ENCODE data around the gene ZNF597. TPM values are rescaled to one million over a fixed set of nuclear protein-coding genes. Genes with fewer than 3 reads are reported as not detected.

Gene ZNF597
- total RNA-seq, 1 experiment from 2014 or later, result 3.1 TPM

GRCh38 chr16:3400446-3400778 lies 42.9 kb downstream of the ZNF597 start:
- DNase-seq (ENCODE audit: low read depth, low spot score), result no peak
- in situ Hi-C loops (cut with HindIII; ENCODE audit: low pct_unique_long_range_greater_than_20kb, low sequenced_read_pairs), result no loop called here

- in situ Hi-C loops (cut with HindIII; ENCODE audit: low pct_unique_long_range_greater_than_20kb, low sequenced_read_pairs), result no loop called here
Observed at GRCh38 chr16:3389663-3390338, 53.5 kb downstream of the ZNF597 start.

GRCh38 chr16:3388325-3388724 lies 55.0 kb downstream of the ZNF597 start:
- in situ Hi-C loops (cut with HindIII; ENCODE audit: low pct_unique_long_range_greater_than_20kb, low sequenced_read_pairs), result no loop called here
- no peak for DNase-seq (ENCODE audit: low read depth, low spot score)

More at GRCh38 chr16:3389663-3390338, 53.5 kb downstream of the ZNF597 start:
- DNase-seq (ENCODE audit: low read depth, low spot score), result no peak

- no peak for DNase-seq (ENCODE audit: low read depth, low spot score)
Observed at GRCh38 chr16:3383045-3383448, 60.3 kb downstream of the ZNF597 start.

More at GRCh38 chr16:3383045-3383448, 60.3 kb downstream of the ZNF597 start:
- in situ Hi-C loops (cut with HindIII; ENCODE audit: low pct_unique_long_range_greater_than_20kb, low sequenced_read_pairs), result no loop called here

Small RNAs within 50 kb of the gene (small RNA-seq; reads per million reads assigned to genes)
- gene MIR6126, result 0 reads per million in 2 experiments

Other genes starting within 250 kb of the ZNF597 start
- gene ZNF200, start 208.3 kb downstream of the ZNF597 start, total RNA-seq (2014; rRNA removed; shearing (Covaris generic)), result 9.4 and 11.5 TPM in 2 replicates
- not detected in 2 replicates for gene MEFV, start 186.9 kb downstream of the ZNF597 start, total RNA-seq (2014; rRNA removed; shearing (Covaris generic))
- 42.9 and 48.0 TPM in 2 replicates for gene ZNF263, start 160.0 kb downstream of the ZNF597 start, total RNA-seq (2014; rRNA removed; shearing (Covaris generic))
- gene TIGD7, start 138.1 kb downstream of the ZNF597 start, total RNA-seq (2014; rRNA removed; shearing (Covaris generic)), result 2.8 and 3.6 TPM in 2 replicates
- 17.2 and 17.6 TPM in 2 replicates for gene ZNF75A, start 138.0 kb downstream of the ZNF597 start, total RNA-seq (2014; rRNA removed; shearing (Covaris generic))
- not detected in 2 replicates for gene OR2C1, start 87.6 kb downstream of the ZNF597 start, total RNA-seq (2014; rRNA removed; shearing (Covaris generic))
- gene ZSCAN32, start 42.5 kb downstream of the ZNF597 start, total RNA-seq (2014; rRNA removed; shearing (Covaris generic)), result 9.0 and 13.3 TPM in 2 replicates
- gene ZNF174, start 42.3 kb downstream of the ZNF597 start, total RNA-seq (2014; rRNA removed; shearing (Covaris generic)), result 11.6 and 13.4 TPM in 2 replicates
- 4.7 and 5.2 TPM in 2 replicates for gene NAA60, start 176 bp upstream of the ZNF597 start, total RNA-seq (2014; rRNA removed; shearing (Covaris generic))
- not detected in 2 replicates for gene C16orf90, start 52.0 kb upstream of the ZNF597 start, total RNA-seq (2014; rRNA removed; shearing (Covaris generic))
- 19.0 and 23.6 TPM in 2 replicates for gene CLUAP1, start 57.5 kb upstream of the ZNF597 start, total RNA-seq (2014; rRNA removed; shearing (Covaris generic))
- gene NLRC3, start 133.9 kb upstream of the ZNF597 start, total RNA-seq (2014; rRNA removed; shearing (Covaris generic)), result not detected in 2 replicates
- 1.8 and 2.0 TPM in 2 replicates for gene SLX4, start 168.1 kb upstream of the ZNF597 start, total RNA-seq (2014; rRNA removed; shearing (Covaris generic))
- gene DNASE1, start 211.2 kb upstream of the ZNF597 start, total RNA-seq (2014; rRNA removed; shearing (Covaris generic)), result 3.6 and 3.9 TPM in 2 replicates